VCaP (cell line): ENCODE results near the gene IMPDH1.

Experiments used
- H3K27ac ChIP-seq: fragments of 450-650 bp; 2 replicates; pipeline ENCODE4 v1.5.1; 2017
- CTCF ChIP-seq: fragments of 450-650 bp; conservative IDR thresholded peaks from 2 replicates; pipeline ENCODE4 v1.5.1; 2017; ENCODE audit warnings: mild to moderate bottlenecking, moderate library complexity

IMPDH1 gene

DNA sequence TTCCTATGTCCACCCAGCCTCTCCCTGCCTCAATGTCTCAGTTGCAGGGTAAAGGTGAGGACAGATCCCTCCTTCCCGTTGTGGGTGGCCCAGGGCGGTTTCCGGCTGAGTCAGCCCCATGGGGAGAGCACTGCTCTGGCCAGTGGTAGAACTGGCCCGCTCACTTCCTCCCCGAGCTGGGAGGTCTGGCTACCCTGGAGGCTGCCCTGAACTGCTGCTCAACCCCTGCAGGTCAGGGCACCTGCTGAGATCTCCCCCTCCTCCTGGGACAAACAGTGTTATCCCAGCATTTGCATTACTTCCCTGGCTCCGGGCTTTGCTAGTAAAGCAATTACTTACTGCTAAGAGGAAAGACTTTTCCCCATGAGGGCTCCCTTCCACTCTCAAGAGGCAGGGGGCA is 21.4 kb upstream of the IMPDH1 start:
- H3K27ac ChIP-seq = no peak overlapping the region
- no peak for TF ChIP-seq CTCF

DNA sequence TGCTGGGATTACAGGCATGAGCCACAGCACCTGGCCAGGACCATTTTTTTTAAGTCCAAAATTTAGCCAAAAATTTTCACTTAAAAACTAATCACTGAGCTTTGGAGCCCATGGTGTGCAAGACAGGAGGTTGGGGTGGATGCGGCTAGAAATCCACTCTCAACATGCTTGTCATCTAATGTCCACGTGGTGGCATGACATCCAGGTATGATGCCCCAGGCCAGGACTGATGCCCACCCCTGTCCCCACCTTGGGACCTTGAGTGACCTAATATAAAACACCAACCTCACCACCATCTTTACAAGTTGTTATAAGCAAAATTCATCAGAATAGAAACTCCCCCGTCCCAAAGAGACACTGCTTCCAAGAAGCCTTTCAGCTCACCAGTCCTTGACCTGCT is 20.4 kb upstream of the IMPDH1 start:
- TF ChIP-seq CTCF = peak; percentile 32

GRCh38 chr7:128427289-128427891 is 17.6 kb upstream of the IMPDH1 start:
- no peak overlapping the region for H3K27ac ChIP-seq
- peak; percentile 84 for TF ChIP-seq CTCF

More for the DNA sequence above, 20.4 kb upstream of the IMPDH1 start:
- no peak overlapping the region for H3K27ac ChIP-seq

DNA sequence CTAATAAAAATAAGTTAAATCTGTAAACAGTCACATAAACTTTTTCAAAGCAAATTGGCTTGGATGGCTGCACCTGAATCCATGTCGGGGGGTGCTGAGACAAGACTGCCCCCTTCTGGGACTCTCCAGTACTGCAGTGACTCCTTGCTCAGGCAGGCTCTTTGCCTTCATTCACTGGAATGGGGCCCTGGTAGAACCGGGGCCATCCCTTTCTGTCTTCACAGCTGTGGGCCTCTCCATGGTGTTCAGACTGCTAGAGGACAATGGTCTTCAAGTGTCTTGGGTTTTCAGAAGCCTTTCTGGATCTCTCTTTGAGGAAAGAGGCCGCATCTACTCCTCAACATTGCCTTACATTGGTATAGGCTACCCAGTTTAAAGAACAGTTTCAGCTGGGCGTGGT is 16.1 kb upstream of the IMPDH1 start:
- TF ChIP-seq CTCF = peak; percentile 89
- H3K27ac ChIP-seq = no peak overlapping the region

DNA sequence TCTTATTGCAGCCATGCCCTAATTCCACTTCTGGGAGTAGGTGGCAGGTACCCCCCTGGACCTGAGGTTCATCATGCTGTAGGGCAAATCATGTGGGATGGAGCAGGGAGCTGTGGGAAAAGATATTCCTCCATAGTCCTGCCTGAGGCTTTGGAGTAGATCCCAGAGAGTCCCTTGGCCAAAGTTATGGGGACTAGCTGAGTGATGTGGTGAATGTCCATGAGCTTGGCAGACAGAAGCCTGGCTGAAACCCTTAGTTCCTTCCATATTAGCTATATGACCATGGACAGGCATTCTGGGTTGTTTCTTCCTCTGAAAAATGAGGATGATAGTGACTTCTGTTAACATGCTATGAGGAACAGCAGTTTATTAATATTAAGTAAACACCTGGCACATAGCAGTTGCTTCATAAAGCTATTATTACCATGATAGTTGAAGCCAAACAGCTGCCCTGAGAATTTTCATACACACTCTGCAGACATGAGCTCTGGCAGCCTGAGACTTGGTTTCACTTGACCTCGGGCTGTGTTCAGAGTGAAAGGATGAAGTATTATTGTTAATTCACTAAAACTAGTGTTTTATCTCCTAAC is 15.0 kb upstream of the IMPDH1 start:
- no peak overlapping the region for H3K27ac ChIP-seq
- TF ChIP-seq CTCF = no peak

GRCh38 chr7:128422842-128423241 is 13.1 kb upstream of the IMPDH1 start:
- no peak for TF ChIP-seq CTCF
- no peak overlapping the region for H3K27ac ChIP-seq

GRCh38 chr7:128422037-128422436 is 12.3 kb upstream of the IMPDH1 start:
- H3K27ac ChIP-seq = no peak overlapping the region
- TF ChIP-seq CTCF = no peak
